ENCODE data around the gene AK8.
A peak's percentile ranks its signal among the peaks of the same experiment; 100 is the strongest.

The AK8 gene

GRCh38 chr9:132887181-132888120, 9.4 kb upstream of the AK8 start:
- DNase-seq, result no peak

- no peak for DNase-seq
Observed at GRCh38 chr9:132886334-132886725, 8.2 kb upstream of the AK8 start.

- no peak for DNase-seq
Observed at GRCh38 chr9:132885720-132886333, 7.7 kb upstream of the AK8 start.

- DNase-seq, result no peak
Observed at GRCh38 chr9:132883349-132884294, 5.5 kb upstream of the AK8 start.

- DNase-seq, result no peak
Observed at GRCh38 chr9:132882616-132883015, 4.5 kb upstream of the AK8 start.

GRCh38 chr9:132881826-132882225, 3.7 kb upstream of the AK8 start:
- no peak for DNase-seq

- no peak for DNase-seq
Observed at GRCh38 chr9:132880324-132880661, 2.2 kb upstream of the AK8 start.

- no peak for DNase-seq
Observed at GRCh38 chr9:132879457-132880323, 1.6 kb upstream of the AK8 start.

- DNase-seq, result peak in 2 of 3 experiments; percentile 55 to 68
Observed at GRCh38 chr9:132878695-132879456, 792 bp upstream of the AK8 start, which contains the start of gene SPACA9. Gene SPACA9 (plus strand): TSS chr9:132878898. CDS start chr9:132883948, 5,050 bp downstream.

GRCh38 chr9:132877458-132877823, 643 bp downstream of the AK8 start:
- DNase-seq, result no peak

GRCh38 chr9:132876849-132877248, 1.2 kb downstream of the AK8 start:
- DNase-seq, result no peak

GRCh38 chr9:132875159-132875558, 2.9 kb downstream of the AK8 start:
- no peak for DNase-seq

GRCh38 chr9:132873403-132873802, 4.7 kb downstream of the AK8 start:
- DNase-seq, result no peak

- DNase-seq, result no peak
Observed at GRCh38 chr9:132869266-132869665, 8.8 kb downstream of the AK8 start.

GRCh38 chr9:132866898-132867297, 11.2 kb downstream of the AK8 start:
- no peak for DNase-seq

- DNase-seq, result no peak
Observed at GRCh38 chr9:132864691-132865090, 13.4 kb downstream of the AK8 start.

- DNase-seq, result no peak
Observed at GRCh38 chr9:132864277-132864676, 13.8 kb downstream of the AK8 start.

- no peak for DNase-seq
Observed at GRCh38 chr9:132863096-132863495, 15.0 kb downstream of the AK8 start.

- DNase-seq, result no peak
Observed at GRCh38 chr9:132862533-132862932, 15.6 kb downstream of the AK8 start.

GRCh38 chr9:132861666-132862065, 16.4 kb downstream of the AK8 start:
- no peak for DNase-seq

GRCh38 chr9:132858751-132859150, 19.3 kb downstream of the AK8 start:
- DNase-seq, result peak in 1 of 3 experiments; percentile 18

All from NCI-H1417 (cell line).